Measurements from ENCODE around the gene VAV1. TPM values are rescaled to one million over a fixed set of nuclear protein-coding genes. Genes with fewer than 3 reads are reported as not detected.

The VAV1 gene
- total and polyA plus RNA-seq, 2 of the 13 experiments (the other 11 are each of a cell fraction or from before 2014, with no cell fraction given) = not detected

DNA sequence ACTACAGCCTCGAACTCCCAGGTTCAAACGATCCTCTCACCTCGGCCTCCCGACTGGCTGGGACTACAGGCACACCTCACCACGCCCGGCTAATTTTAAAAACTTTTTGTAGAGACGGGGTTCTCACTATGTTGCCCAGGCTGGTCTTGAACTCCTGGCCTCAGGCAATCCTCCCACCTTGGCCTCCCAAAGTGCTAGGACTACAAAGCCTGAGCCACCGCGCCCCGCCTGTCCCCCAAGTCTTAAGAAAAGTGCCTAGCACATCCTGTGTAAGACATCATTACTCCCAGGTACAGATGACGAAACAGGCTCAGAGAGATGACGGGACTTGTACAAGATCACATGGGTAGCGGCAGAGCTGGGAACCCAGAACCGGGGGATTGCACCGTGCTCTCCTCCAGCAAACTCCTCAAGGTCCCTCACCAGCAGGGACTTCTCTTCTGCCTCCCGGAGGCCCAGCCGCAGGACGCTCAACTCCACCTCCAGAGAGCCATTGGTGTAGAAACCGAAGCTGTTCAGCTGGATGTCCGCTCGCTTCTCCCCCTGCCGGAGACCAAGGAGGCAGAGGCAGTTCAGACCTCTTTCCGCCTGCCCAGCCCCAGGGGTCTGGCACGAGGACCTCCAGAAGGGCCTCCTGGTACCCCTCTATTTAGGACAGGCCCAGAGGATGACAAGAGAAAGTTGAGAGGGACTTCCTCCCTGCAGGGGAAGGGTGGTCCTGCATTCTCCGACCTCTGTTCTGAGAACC is 36.2 kb upstream of the VAV1 start (continued):
- no peak for TF ChIP-seq PAF1 (CRISPR knock-in tag; IDR thresholded peaks at IDR 0.05)
- no peak for TF ChIP-seq CENPT (CRISPR knock-in tag; IDR thresholded peaks at IDR 0.05; ENCODE audit: low read depth)
- TF ChIP-seq ZNF263 (CRISPR knock-in tag; IDR thresholded peaks at IDR 0.05) = 0 out of 2 replicates have a peak, but pooled peaks have one; percentile 19
- TF ChIP-seq, protein P1, sequence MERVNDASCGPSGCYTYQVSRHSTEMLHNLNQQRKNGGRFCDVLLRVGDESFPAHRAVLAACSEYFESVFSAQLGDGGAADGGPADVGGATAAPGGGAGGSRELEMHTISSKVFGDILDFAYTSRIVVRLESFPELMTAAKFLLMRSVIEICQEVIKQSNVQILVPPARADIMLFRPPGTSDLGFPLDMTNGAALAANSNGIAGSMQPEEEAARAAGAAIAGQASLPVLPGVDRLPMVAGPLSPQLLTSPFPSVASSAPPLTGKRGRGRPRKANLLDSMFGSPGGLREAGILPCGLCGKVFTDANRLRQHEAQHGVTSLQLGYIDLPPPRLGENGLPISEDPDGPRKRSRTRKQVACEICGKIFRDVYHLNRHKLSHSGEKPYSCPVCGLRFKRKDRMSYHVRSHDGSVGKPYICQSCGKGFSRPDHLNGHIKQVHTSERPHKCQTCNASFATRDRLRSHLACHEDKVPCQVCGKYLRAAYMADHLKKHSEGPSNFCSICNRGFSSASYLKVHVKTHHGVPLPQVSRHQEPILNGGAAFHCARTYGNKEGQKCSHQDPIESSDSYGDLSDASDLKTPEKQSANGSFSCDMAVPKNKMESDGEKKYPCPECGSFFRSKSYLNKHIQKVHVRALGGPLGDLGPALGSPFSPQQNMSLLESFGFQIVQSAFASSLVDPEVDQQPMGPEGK (CRISPR knock-in tag; IDR thresholded peaks at IDR 0.05) = peak; percentile 34; the same call in 1 of the 2 replicates
- no peak for TF ChIP-seq ZNF496 (CRISPR knock-in tag; IDR thresholded peaks at IDR 0.05; ENCODE audit: insufficient replicate concordance)
- TF ChIP-seq FOXP1 (IDR thresholded peaks at IDR 0.05) = no peak
- TF ChIP-seq FOXP1 (CRISPR knock-in tag; IDR thresholded peaks at IDR 0.05) = no peak
- TF ChIP-seq REPIN1 (CRISPR knock-in tag; IDR thresholded peaks at IDR 0.05; ENCODE audit: borderline replicate concordance, low read depth) = peak; percentile 41; the same call in 1 of the 2 replicates
- TF ChIP-seq ATF7 (IDR thresholded peaks at IDR 0.05) = no peak
- no peak for TF ChIP-seq ATF7 (CRISPR knock-in tag; IDR thresholded peaks at IDR 0.05)
- TF ChIP-seq RAD21 (CRISPR knock-in tag; IDR thresholded peaks at IDR 0.05) = peak; percentile 82
- TF ChIP-seq ZFY (CRISPR knock-in tag; IDR thresholded peaks at IDR 0.05) = peak; percentile 25; the same call in 1 of the 2 replicates
- TF ChIP-seq FOSL2 (CRISPR knock-in tag; IDR thresholded peaks at IDR 0.05) = peak; percentile 31; the same call in 1 of the 2 replicates
- TF ChIP-seq U2AF2 (IDR thresholded peaks at IDR 0.05; ENCODE audit: low read depth, low read length) = no peak
- TF ChIP-seq, protein P2, sequence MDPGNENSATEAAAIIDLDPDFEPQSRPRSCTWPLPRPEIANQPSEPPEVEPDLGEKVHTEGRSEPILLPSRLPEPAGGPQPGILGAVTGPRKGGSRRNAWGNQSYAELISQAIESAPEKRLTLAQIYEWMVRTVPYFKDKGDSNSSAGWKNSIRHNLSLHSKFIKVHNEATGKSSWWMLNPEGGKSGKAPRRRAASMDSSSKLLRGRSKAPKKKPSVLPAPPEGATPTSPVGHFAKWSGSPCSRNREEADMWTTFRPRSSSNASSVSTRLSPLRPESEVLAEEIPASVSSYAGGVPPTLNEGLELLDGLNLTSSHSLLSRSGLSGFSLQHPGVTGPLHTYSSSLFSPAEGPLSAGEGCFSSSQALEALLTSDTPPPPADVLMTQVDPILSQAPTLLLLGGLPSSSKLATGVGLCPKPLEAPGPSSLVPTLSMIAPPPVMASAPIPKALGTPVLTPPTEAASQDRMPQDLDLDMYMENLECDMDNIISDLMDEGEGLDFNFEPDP (CRISPR knock-in tag; conservative IDR thresholded peaks at IDR 0.05) = 0 out of 2 replicates have a peak, but pooled peaks have one; percentile 9
- TF ChIP-seq NCOA5 (CRISPR knock-in tag; IDR thresholded peaks at IDR 0.05) = no peak
- no peak for TF ChIP-seq RFX5 (IDR thresholded peaks at IDR 0.05; ENCODE audit: low read depth, low read length)
- TF ChIP-seq, protein P3, sequence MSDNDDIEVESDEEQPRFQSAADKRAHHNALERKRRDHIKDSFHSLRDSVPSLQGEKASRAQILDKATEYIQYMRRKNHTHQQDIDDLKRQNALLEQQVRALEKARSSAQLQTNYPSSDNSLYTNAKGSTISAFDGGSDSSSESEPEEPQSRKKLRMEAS (IDR thresholded peaks at IDR 0.05) = 0 out of 2 replicates have a peak, but pooled peaks have one; percentile 30
- no peak for TF ChIP-seq GABPA (IDR thresholded peaks at IDR 0.05; ENCODE audit: low read depth, low read length)
- TF ChIP-seq GABPA (CRISPR knock-in tag; IDR thresholded peaks at IDR 0.05; ENCODE audit: low read depth) = no peak
- TF ChIP-seq NBN (conservative IDR thresholded peaks at IDR 0.05) = no peak
- TF ChIP-seq, protein P4, sequence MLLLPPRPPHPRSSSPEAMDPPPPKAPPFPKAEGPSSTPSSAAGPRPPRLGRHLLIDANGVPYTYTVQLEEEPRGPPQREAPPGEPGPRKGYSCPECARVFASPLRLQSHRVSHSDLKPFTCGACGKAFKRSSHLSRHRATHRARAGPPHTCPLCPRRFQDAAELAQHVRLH (CRISPR knock-in tag; IDR thresholded peaks at IDR 0.05; ENCODE audit: borderline replicate concordance, low read depth) = 0 out of 2 replicates have a peak, but pooled peaks have one; percentile 57
- no peak for TF ChIP-seq CCDC6 (CRISPR knock-in tag; IDR thresholded peaks at IDR 0.05)
- TF ChIP-seq ZMYM3 (CRISPR knock-in tag; IDR thresholded peaks at IDR 0.05) = no peak
- TF ChIP-seq HNRNPLL (IDR thresholded peaks at IDR 0.05; ENCODE audit: low read depth, low read length, poor library complexity, severe bottlenecking) = no peak
- peak; percentile 21 to 49; a peak in 1 of 4 replicates for TF ChIP-seq POLR2A (IDR thresholded peaks at IDR 0.05; ENCODE audit: insufficient read depth in 1 of 2, low read depth in 2 of 2, low read length in 2 of 2)
- no peak for TF ChIP-seq ZNF326 (CRISPR knock-in tag; IDR thresholded peaks at IDR 0.05; ENCODE audit: borderline replicate concordance)
- TF ChIP-seq MEIS1 (CRISPR knock-in tag; IDR thresholded peaks at IDR 0.05; ENCODE audit: borderline replicate concordance) = 0 out of 2 replicates have a peak, but pooled peaks have one; percentile 14
- no peak for TF ChIP-seq SYNCRIP (IDR thresholded peaks at IDR 0.05; ENCODE audit: insufficient read depth, low read depth, low read length)
- TF ChIP-seq ETV6 (CRISPR knock-in tag; conservative IDR thresholded peaks at IDR 0.05) = no peak
